Vagina (tissue), 2 donors: Measurements from ENCODE around the gene TAS2R43. TPM values are rescaled to one million over a fixed set of nuclear protein-coding genes. Genes with fewer than 3 reads are reported as not detected.
"Not testable (repeated sequence)": the region's sequence is repeated elsewhere in the genome, so short reads cannot be mapped to it uniquely, and the experiment has no call there.

Source experiments
- DNase-seq, 2 donors: peaks; one replicate each; pipeline ENCODE4 v3.0.0-alpha.2; 2017; ENCODE audit errors: extremely low spot score in 2 of 2
- H3K27ac ChIP-seq: fragments of 200-600 bp; sonication (generic); one replicate; pipeline ENCODE4 v1.5.1; 2019
- H3K27me3 ChIP-seq: fragments of 200-600 bp; sonication (generic); one replicate; pipeline ENCODE4 v1.5.1; 2019
- H3K36me3 ChIP-seq, 2 donors: fragments of 200-600 bp; sonication (generic); one replicate each; pipeline ENCODE4 v1.5.1; 2017 to 2019
- H3K4me1 ChIP-seq: fragments of 200-600 bp; sonication (generic); one replicate; pipeline ENCODE4 v1.5.1; 2019
- H3K4me3 ChIP-seq, 2 donors: fragments of 200-600 bp; sonication (generic); 1 replicate in 1 of 2; 2 replicates in 1 of 2; pipeline ENCODE4 v1.5.1; 2016 to 2019
- H3K9me3 ChIP-seq: fragments of 200-600 bp; sonication (generic); one replicate; pipeline ENCODE4 v1.5.1; 2019
- POLR2A ChIP-seq, 2 donors: fragments of 450-650 bp; IDR thresholded peaks; one replicate each; pipeline ENCODE4 v1.6.1; 2017; ENCODE audit warnings: antibody characterized with exemption in 2 of 2, mild to moderate bottlenecking in 2 of 2, moderate library complexity in 2 of 2
- POLR2AphosphoS5 ChIP-seq, 2 donors: sonication (generic); formaldehyde crosslinking; IDR thresholded peaks; one replicate each; pipeline ENCODE4 v1.9.0; 2017; ENCODE audit warnings: antibody characterized with exemption in 2 of 2, mild to moderate bottlenecking in 2 of 2, low read depth in 1 of 2; ENCODE audit not compliant: insufficient read depth in 1 of 2
- intact Hi-C: fragments of 100-400 bp; cut with DNase I; formaldehyde crosslinking; loops from one replicate; pipeline ENCODE4 v1.15.1; 2023
- total RNA-seq: library from RNA; depleted of rRNA; stranded (reverse); fragments of >200 nt; gene quantifications from one replicate; pipeline ENCODE4 v1.2.3, GENCODE V29; 2016
- TF ChIP-seq, protein P1 (sequence below), 3 experiments: fragments of 450-650 bp in 2 of 3; fragments of 200-600 bp in 1 of 3; sonication (generic) in 1 of 3; IDR thresholded peaks; one replicate each; pipeline ENCODE4 v1.5.1; 2017 to 2019; ENCODE audit warnings: antibody characterized with exemption in 3 of 3, mild to moderate bottlenecking in 2 of 3, moderate library complexity in 2 of 3

TAS2R43 gene
- total RNA-seq, 1 donor from 2014 or later, result 7.1 TPM

DNA sequence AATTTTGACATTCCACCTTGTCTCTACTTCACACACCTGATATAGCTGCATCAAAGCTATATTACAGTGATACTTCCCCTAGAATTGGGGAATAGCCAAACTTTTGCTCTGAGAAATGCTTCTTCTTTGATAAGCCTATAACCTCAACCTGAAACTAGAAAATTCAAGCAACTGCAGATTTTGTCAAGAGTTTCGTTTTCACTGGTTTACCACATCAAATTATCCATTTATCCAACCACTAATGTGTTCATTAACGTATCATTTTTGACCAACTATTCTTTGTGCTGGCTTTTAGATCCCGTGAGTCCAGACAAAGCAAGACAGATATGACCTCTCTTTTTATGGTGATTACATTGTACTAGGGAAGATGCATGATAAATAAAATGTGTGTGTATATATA is 16.5 kb downstream of the TAS2R43 start:
- Histone ChIP-seq H3K4me3 (no peak overlapping the region), H3K36me3 (no peaks in the 10 kb centered on the region), H3K27me3 (no peaks in the 10 kb centered on the region), H3K9me3 (peaks cover under 1% of the 10 kb centered on the region), H3K4me1 (no peaks in the 10 kb centered on the region), H3K27ac (no peak overlapping the region)
- no peak for TF ChIP-seq POLR2A (IDR thresholded peaks at IDR 0.05)
- no peak for TF ChIP-seq POLR2AphosphoS5 (IDR thresholded peaks at IDR 0.05; ENCODE audit: insufficient read depth in 1 of 2, low read depth in 1 of 2)
- TF ChIP-seq, protein P1, sequence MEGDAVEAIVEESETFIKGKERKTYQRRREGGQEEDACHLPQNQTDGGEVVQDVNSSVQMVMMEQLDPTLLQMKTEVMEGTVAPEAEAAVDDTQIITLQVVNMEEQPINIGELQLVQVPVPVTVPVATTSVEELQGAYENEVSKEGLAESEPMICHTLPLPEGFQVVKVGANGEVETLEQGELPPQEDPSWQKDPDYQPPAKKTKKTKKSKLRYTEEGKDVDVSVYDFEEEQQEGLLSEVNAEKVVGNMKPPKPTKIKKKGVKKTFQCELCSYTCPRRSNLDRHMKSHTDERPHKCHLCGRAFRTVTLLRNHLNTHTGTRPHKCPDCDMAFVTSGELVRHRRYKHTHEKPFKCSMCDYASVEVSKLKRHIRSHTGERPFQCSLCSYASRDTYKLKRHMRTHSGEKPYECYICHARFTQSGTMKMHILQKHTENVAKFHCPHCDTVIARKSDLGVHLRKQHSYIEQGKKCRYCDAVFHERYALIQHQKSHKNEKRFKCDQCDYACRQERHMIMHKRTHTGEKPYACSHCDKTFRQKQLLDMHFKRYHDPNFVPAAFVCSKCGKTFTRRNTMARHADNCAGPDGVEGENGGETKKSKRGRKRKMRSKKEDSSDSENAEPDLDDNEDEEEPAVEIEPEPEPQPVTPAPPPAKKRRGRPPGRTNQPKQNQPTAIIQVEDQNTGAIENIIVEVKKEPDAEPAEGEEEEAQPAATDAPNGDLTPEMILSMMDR (IDR thresholded peaks at IDR 0.05), result no peak
- intact Hi-C loops, result no loop called here
- no peak for DNase-seq

DNA sequence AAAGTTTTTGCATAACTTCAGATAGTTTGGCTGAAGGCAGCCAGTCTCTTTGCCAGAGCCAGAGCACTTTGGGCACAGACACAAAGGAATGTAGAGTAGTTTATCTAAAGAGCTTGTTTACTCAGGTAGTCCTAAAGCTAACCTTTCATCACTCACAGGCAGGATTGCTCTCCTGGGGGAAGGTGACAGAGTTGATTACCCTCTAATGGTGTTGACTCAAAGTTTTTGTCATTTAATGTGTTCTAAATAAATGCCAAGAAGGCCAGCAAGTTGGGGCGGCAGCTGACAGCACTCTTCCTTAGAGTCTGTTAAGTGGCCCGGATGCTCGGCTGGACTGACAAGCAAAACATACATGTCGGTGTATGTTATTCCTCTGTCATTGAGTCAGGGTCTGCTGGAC is 20.7 kb downstream of the TAS2R43 start:
- H3K36me3 ChIP-seq, result no peaks in the 10 kb centered on the region
- no peak overlapping the region for H3K27ac ChIP-seq
- no peak overlapping the region for H3K4me3 ChIP-seq
- H3K9me3 ChIP-seq, result no peaks in the 10 kb centered on the region
- H3K27me3 ChIP-seq, result no peaks in the 10 kb centered on the region
- H3K4me1 ChIP-seq, result no peaks in the 10 kb centered on the region
- DNase-seq, result no peak
- intact Hi-C loops, result no loop called here
- TF ChIP-seq POLR2AphosphoS5 (IDR thresholded peaks at IDR 0.05; ENCODE audit: insufficient read depth in 1 of 2, low read depth in 1 of 2) (no peak), POLR2A (IDR thresholded peaks at IDR 0.05) (no peak)
- TF ChIP-seq, protein P1 (IDR thresholded peaks at IDR 0.05), result no peak

DNA sequence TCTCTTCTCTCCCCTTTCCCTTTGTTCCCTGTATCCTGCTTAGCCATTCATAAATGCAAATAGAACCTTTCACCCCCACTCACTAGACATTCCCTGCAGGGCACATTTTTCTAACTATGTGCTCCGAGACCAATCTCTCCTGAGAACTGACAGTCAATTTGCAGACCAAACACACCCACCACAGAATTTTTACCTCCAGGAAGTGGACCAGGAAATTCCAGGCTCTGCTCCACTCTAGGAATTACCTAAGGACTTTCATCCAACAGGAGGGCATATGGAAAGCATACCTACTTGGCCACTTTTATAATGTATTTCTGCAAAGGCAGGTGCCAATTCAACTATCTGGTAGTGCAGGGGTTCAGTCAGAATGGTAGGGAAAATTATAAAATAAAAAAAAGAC is 21.1 kb downstream of the TAS2R43 start:
- DNase-seq, result no peak
- Histone ChIP-seq H3K4me1 (no peaks in the 10 kb centered on the region), H3K36me3 (no peaks in the 10 kb centered on the region), H3K27me3 (no peaks in the 10 kb centered on the region), H3K27ac (no peak overlapping the region), H3K9me3 (no peaks in the 10 kb centered on the region), H3K4me3 (no peak overlapping the region)
- intact Hi-C loops, result no loop called here
- TF ChIP-seq POLR2AphosphoS5 (IDR thresholded peaks at IDR 0.05; ENCODE audit: insufficient read depth in 1 of 2, low read depth in 1 of 2), result no peak
- TF ChIP-seq, protein P1 (IDR thresholded peaks at IDR 0.05), result no peak
- no peak for TF ChIP-seq POLR2A (IDR thresholded peaks at IDR 0.05)

DNA sequence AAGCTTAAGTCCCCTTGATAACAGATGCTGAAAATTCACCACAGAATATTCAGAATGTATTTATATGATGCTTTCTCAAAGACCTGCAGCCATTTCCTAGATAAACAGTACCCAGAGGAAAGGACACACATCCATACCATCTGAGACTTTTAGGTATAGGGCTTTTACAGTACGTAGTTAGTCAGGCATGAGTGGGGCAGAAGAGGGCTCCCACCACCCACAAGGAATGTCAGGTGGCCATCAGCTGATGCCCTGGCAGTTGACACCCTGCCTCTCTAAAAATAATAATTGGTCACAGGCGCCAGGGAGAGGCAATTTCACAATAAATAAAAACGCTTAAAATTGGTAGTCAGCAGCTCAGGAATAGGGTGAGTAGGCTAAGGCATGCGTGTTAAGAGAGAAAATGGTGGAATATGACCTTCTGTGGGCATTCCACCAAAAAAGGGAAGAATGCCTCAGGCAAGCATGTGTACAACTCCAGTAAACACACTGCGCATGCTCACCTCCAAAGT is 22.2 kb downstream of the TAS2R43 start:
- Histone ChIP-seq H3K27me3 (no peaks in the 10 kb centered on the region), H3K36me3 (no peaks in the 10 kb centered on the region), H3K4me1 (no peaks in the 10 kb centered on the region), H3K27ac (no peak overlapping the region), H3K4me3 (no peak overlapping the region), H3K9me3 (no peaks in the 10 kb centered on the region)
- no peak for DNase-seq
- TF ChIP-seq POLR2A (IDR thresholded peaks at IDR 0.05) (no peak), POLR2AphosphoS5 (IDR thresholded peaks at IDR 0.05; ENCODE audit: insufficient read depth in 1 of 2, low read depth in 1 of 2) (no peak)
- TF ChIP-seq, protein P1 (IDR thresholded peaks at IDR 0.05), result no peak
- intact Hi-C loops, result no loop called here

DNA sequence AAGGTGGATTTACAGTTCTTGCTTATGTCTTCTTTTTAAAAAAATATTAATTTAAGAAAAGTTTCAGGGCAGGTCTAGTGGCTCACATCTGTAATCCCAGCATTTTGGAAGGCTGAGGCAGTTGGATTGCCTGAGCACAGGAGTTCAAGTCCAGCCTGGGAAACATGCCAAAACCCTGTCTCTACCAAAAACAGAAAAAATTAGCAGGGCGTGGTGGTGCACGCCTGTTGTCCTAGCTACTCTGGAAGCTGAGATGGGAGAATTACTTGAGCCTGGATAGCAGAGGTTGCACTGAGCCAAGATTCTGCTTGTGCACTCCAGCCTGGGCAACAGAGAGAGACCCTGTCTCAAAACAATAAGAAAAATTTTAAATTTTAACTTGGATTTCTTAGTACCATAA is 24.6 kb downstream of the TAS2R43 start:
- intact Hi-C loops, result no loop called here
- DNase-seq, result no peak
- Histone ChIP-seq H3K4me3 (no peak overlapping the region), H3K27me3 (no peaks in the 10 kb centered on the region), H3K36me3 (no peaks in the 10 kb centered on the region), H3K9me3 (no peaks in the 10 kb centered on the region), H3K4me1 (no peaks in the 10 kb centered on the region), H3K27ac (no peak overlapping the region)
- TF ChIP-seq POLR2A (IDR thresholded peaks at IDR 0.05), result no peak

DNA sequence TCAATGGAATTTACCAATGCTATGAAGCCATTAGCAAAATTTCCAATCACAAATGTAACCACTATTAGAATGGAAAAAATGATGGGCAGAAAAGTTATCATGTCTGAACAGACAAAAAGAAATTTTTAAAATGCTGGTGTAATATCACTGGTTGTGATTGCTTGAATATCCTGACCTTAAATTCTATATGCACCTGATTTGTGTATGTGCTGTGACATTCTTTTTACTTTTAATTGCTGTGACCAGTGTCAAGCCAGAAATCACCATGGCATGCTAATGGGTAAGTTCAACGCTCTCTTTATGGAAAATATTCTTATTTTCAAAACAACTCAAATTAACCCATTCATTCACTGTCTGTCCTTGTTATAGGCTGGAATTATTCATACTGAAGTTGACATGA is 29.9 kb downstream of the TAS2R43 start, which contains the start of gene TAS2R46:
Gene TAS2R46 (minus strand): TSS at position 101 of the 400 bp plus-strand sequence. CDS start 0 bp downstream, at position 101.
- DNase-seq, H3K36me3 ChIP-seq, H3K4me1 ChIP-seq, H3K4me3 ChIP-seq, intact Hi-C loops, H3K9me3 ChIP-seq, H3K27ac ChIP-seq, H3K27me3 ChIP-seq: not testable (repeated sequence)
